Adrenal gland (tissue), 12 donors: Measurements from ENCODE around the gene LHFPL6. TPM values are rescaled to one million over a fixed set of nuclear protein-coding genes. Genes with fewer than 3 reads are reported as not detected.

Experiments used
- DNase-seq, 7 donors: peaks; one replicate each; pipeline ENCODE4 v3.0.0-alpha.2; 2019 to 2020
- H3K27ac ChIP-seq, 5 donors: fragments of 200-600 bp; sonication (generic) in 4 of 5; 1 replicate in 3 of 5; 2 replicates in 2 of 5; pipeline versions ENCODE4 v1.5.1 to v1.8.0; 2016 to 2020; ENCODE audit warnings: mild to moderate bottlenecking in 1 of 5
- H3K27me3 ChIP-seq: fragments of 200-600 bp; 2 replicates; pipeline ENCODE4 v1.8.0; 2021
- H3K36me3 ChIP-seq, 2 donors: fragments of 200-600 bp; replicated peaks in 1 of 2; 1 replicate in 1 of 2; 2 replicates in 1 of 2; pipeline versions ENCODE4 v1.5.1 to v1.8.0; 2018 to 2022
- H3K4me1 ChIP-seq, 2 donors: fragments of 200-600 bp; replicated peaks in 1 of 2; 1 replicate in 1 of 2; 2 replicates in 1 of 2; pipeline versions ENCODE4 v1.5.1 to v1.8.0; 2018 to 2021
- H3K4me3 ChIP-seq, 4 donors: fragments of 200-600 bp; sonication (generic) in 3 of 4; one replicate each; pipeline ENCODE4 v1.5.1; 2016 to 2018
- H3K9me3 ChIP-seq, 3 donors: fragments of 200-600 bp; sonication (generic) in 1 of 3; replicated peaks in 1 of 3; 1 replicate in 2 of 3; 2 replicates in 1 of 3; pipeline versions ENCODE4 v1.5.1 to v1.8.0; 2016 to 2021
- POLR2A ChIP-seq, 2 donors: fragments of 450-650 bp; IDR thresholded peaks; one replicate each; pipeline ENCODE4 v1.6.1; 2017; ENCODE audit warnings: antibody characterized with exemption in 2 of 2, mild to moderate bottlenecking in 2 of 2, moderate library complexity in 1 of 2
- WGBS, 4 donors: extraction: QIAGEN DNeasy Blood & Tissue Kit in 2 of 4; methylation state at CpG; one replicate each; pipeline versions ENCODE4 v1.1.5 to v1.1.7; 2013 to 2017; 5-methylcytosine and 5-hydroxymethylcytosine counted together
- intact Hi-C, 2 donors: fragments of 100-400 bp; cut with DNase I; formaldehyde crosslinking; loops; one replicate each; pipeline versions ENCODE4 v1.14.1 to v1.15.0; 2022 to 2023
- polyA plus RNA-seq, 3 donors: library from polyadenylated mRNA; stranded (reverse); fragments of 200-250 nt in 2 of 3; fragments of 350-450 nt in 1 of 3; fragmentation: Illumina TruSeq in 1 of 3; extraction: RNeasy Lipid Tissue Mini Kit (QIAGEN cat#74804) in 1 of 3; gene quantifications; one replicate each; pipeline ENCODE4 v1.2.3, GENCODE V29; 2013 to 2014
- total RNA-seq, 9 donors: library from RNA; depleted of rRNA in 4 of 9; stranded (reverse); fragments of >200 nt in 4 of 9; fragments of 120-200 nt in 1 of 9; fragmentation: NEBNext Ultra II Directional in 1 of 9; extraction: Animal tissue kit (Norgen Biotek cat#: 25700) in 1 of 9; gene quantifications; one replicate each; pipeline versions ENCODE4 v1.1.0 to v1.2.4, GENCODE V29; 2013 to 2023
- TF ChIP-seq, protein P1 (sequence below), 6 experiments: fragments of 450-650 bp in 4 of 6; fragments of 200-600 bp in 2 of 6; sonication (generic) in 1 of 6; IDR thresholded peaks; 1 replicate in 5 of 6; 2 replicates in 1 of 6; pipeline versions ENCODE4 v1.5.1 to v1.8.0; 2016 to 2021; ENCODE audit warnings: antibody characterized with exemption in 6 of 6, mild to moderate bottlenecking in 2 of 6, moderate library complexity in 1 of 6
- donor health status: healthy with polysubstance abuse.
- donor health status: Bipolar disorder and iron deficiency.
- donor health status: DM: yes; HTN: yes; CAD: no.
- donor health status: DM: no; HTN: no; CAD: no.
- donor health status: DM: no; HTN: no; CAD: no.
- donor health status: DM: yes; HTN: yes; CAD: no.

The LHFPL6 gene
- total and polyA plus RNA-seq, 12 donors: 28.9 to 113 (median 46.6) TPM

DNA sequence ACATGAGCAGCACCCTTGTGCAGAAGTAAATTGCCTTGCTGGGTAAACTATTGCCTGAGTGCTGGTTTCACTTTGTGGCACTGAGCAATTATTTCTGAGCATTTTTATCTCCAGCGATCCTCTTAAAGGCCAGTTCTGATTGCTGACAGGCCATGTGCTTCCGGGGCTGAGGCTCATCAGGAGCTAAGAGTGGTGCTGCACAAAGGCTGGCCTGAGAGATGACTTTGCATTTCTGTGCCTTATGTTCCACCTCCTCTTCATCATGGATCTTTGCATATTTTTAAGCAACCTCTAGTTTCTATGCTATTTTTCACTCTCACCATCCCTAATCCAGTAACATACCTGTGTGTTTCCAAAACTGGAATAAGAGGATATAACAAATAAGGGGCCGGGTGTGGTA, 34.9 kb upstream of the LHFPL6 start:
- H3K9me3 ChIP-seq: no peaks in the 10 kb centered on the region
- H3K4me1 ChIP-seq: no peaks in the 10 kb centered on the region
- no peaks in the 10 kb centered on the region for H3K36me3 ChIP-seq
- no peak for TF ChIP-seq POLR2A (IDR thresholded peaks at IDR 0.05)
- TF ChIP-seq, protein P1, sequence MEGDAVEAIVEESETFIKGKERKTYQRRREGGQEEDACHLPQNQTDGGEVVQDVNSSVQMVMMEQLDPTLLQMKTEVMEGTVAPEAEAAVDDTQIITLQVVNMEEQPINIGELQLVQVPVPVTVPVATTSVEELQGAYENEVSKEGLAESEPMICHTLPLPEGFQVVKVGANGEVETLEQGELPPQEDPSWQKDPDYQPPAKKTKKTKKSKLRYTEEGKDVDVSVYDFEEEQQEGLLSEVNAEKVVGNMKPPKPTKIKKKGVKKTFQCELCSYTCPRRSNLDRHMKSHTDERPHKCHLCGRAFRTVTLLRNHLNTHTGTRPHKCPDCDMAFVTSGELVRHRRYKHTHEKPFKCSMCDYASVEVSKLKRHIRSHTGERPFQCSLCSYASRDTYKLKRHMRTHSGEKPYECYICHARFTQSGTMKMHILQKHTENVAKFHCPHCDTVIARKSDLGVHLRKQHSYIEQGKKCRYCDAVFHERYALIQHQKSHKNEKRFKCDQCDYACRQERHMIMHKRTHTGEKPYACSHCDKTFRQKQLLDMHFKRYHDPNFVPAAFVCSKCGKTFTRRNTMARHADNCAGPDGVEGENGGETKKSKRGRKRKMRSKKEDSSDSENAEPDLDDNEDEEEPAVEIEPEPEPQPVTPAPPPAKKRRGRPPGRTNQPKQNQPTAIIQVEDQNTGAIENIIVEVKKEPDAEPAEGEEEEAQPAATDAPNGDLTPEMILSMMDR (IDR thresholded peaks at IDR 0.05): no peak
- no peak overlapping the region for H3K27ac ChIP-seq
- WGBS, 4 donors: 72 to 82% (median 77%) methylated on average over 3 of the region's 3 CpGs
- H3K4me3 ChIP-seq: no peak overlapping the region
- no peak for DNase-seq
- no peaks in the 10 kb centered on the region for H3K27me3 ChIP-seq
- intact Hi-C loops: no loop called here

DNA sequence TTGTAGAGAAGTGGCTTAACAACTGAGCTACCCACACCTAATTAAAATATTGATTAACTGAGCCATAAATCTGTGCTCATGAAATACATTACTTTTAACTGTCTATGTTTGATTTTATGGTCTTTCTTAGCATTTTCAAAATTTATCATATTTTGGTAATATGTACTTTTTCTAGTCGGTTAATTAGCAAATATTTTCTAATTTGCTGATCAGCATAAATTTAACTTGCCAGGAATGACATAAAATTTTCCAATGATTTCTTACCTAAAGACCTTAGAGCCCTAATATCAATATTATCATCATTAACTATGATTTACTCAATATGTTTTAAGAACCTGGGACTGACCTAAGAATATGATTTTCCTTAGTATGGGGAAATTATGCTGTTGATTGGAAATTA, 32.6 kb upstream of the LHFPL6 start:
- no peak overlapping the region for H3K4me3 ChIP-seq
- intact Hi-C loops: no loop called here
- no peak for DNase-seq
- no peak overlapping the region for H3K27ac ChIP-seq
- no peak for TF ChIP-seq POLR2A (IDR thresholded peaks at IDR 0.05)
- TF ChIP-seq, protein P1 (IDR thresholded peaks at IDR 0.05): no peak
- no peaks in the 10 kb centered on the region for H3K4me1 ChIP-seq
- no peaks in the 10 kb centered on the region for H3K27me3 ChIP-seq
- H3K9me3 ChIP-seq: no peaks in the 10 kb centered on the region
- 85 to 96% (median 94%) methylated on average over 1 of the region's 1 CpG for WGBS, 4 donors
- no peaks in the 10 kb centered on the region for H3K36me3 ChIP-seq

GRCh38 chr13:39632994-39633393, 30.0 kb upstream of the LHFPL6 start:
- intact Hi-C loops: no loop called here
- no peak for TF ChIP-seq POLR2A (IDR thresholded peaks at IDR 0.05)
- TF ChIP-seq, protein P1 (IDR thresholded peaks at IDR 0.05): no peak
- Histone ChIP-seq H3K27me3 (no peaks in the 10 kb centered on the region), H3K36me3 (no peaks in the 10 kb centered on the region), H3K4me3 (no peak overlapping the region), H3K27ac (no peak overlapping the region), H3K9me3 (no peaks in the 10 kb centered on the region), H3K4me1 (no peaks in the 10 kb centered on the region)
- no peak for DNase-seq

- 60 to 80% (median 64%) methylated on average over 1 of the region's 1 CpG for WGBS, 4 donors
- intact Hi-C loops: no loop called here
- no peaks in the 10 kb centered on the region for H3K4me1 ChIP-seq
- H3K4me3 ChIP-seq: no peak overlapping the region
- H3K27me3 ChIP-seq: no peaks in the 10 kb centered on the region
- H3K27ac ChIP-seq: no peak overlapping the region
- no peak for DNase-seq
- TF ChIP-seq, protein P1 (IDR thresholded peaks at IDR 0.05): no peak
- TF ChIP-seq POLR2A (IDR thresholded peaks at IDR 0.05): no peak
- H3K9me3 ChIP-seq: no peaks in the 10 kb centered on the region
- H3K36me3 ChIP-seq: no peaks in the 10 kb centered on the region
These were observed 28.3 kb upstream of the LHFPL6 start for GRCh38 chr13:39631307-39631706.
